GM18511 (cell line): Measurements from ENCODE around the gene MUC6.

Experiments
- ATAC-seq: cut with Tn5 transposase; IDR thresholded peaks from one replicate; pipeline ENCODE4 v1.9.1; 2021; ENCODE audit warnings: mild to moderate bottlenecking, moderate library complexity; ENCODE audit not compliant: unreplicated experiment

Gene MUC6

GRCh38 chr11:1051356-1052132, 15.0 kb upstream of the MUC6 start:
- ATAC-seq: no peak

- ATAC-seq: no peak
Observed at GRCh38 chr11:1050581-1051355, 14.2 kb upstream of the MUC6 start.

- no peak for ATAC-seq
Observed at GRCh38 chr11:1049911-1050580, 13.5 kb upstream of the MUC6 start.

- no peak for ATAC-seq
Observed at GRCh38 chr11:1049431-1049891, 12.9 kb upstream of the MUC6 start.

GRCh38 chr11:1049071-1049405, 12.5 kb upstream of the MUC6 start:
- ATAC-seq: no peak

- ATAC-seq: no peak
Observed at GRCh38 chr11:1048375-1049070, 12.0 kb upstream of the MUC6 start.

GRCh38 chr11:1047595-1048156, 11.2 kb upstream of the MUC6 start:
- ATAC-seq: no peak

- ATAC-seq: no peak
Observed at GRCh38 chr11:1044160-1044559, 7.6 kb upstream of the MUC6 start.

- ATAC-seq: no peak
Observed at GRCh38 chr11:1043563-1044096, 7.1 kb upstream of the MUC6 start.

- ATAC-seq: no peak
Observed at GRCh38 chr11:1042626-1043562, 6.4 kb upstream of the MUC6 start.

- no peak for ATAC-seq
Observed at GRCh38 chr11:1041936-1042608, 5.6 kb upstream of the MUC6 start.

GRCh38 chr11:1041471-1041870, 5.0 kb upstream of the MUC6 start:
- ATAC-seq: no peak

- no peak for ATAC-seq
Observed at GRCh38 chr11:1041149-1041467, 4.6 kb upstream of the MUC6 start.

GRCh38 chr11:1040428-1041148, 4.1 kb upstream of the MUC6 start:
- ATAC-seq: no peak

GRCh38 chr11:1039481-1040427, 3.2 kb upstream of the MUC6 start:
- no peak for ATAC-seq

GRCh38 chr11:1038921-1039320, 2.4 kb upstream of the MUC6 start:
- no peak for ATAC-seq

- ATAC-seq: no peak
Observed at GRCh38 chr11:1038361-1038760, 1.8 kb upstream of the MUC6 start.
